ENCODE data around the gene ME3.

The ME3 gene

DNA sequence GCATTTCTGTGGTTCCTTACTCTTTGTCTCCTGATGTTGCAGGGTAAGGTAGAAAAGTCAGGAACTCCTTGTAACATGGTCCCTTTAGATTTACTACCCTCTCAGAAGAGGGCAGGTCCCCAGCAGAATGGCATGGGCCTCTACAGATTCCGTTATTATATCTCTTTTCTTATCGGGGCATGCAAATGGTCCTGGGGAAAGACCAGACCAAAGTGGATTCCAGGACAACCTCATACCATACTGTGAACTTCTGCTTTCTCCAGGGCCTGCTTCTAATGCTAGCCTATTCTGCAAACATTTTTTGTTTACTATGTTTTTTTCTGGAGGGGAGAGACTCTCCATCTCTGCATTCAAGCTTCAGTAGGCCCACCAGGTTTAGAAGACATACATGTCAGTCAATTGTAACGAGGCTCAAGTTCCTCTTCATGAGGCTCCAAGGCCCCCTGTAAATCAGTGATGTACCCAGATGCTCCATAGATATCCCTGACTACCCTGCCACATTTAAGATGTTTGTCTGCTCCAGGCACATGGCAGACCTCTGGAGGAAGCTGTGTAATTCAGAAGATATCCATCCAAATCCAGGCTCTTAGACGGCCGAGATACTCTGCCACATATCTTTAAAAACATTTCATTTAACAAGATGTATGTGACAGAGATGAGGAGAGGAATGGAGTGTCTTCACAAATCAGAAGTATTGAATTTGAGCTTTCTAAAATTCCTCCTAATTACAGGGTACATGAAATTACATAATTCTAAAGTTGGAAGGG is 8.5 kb upstream of the ME3 start:
- no peak overlapping the region for H3K4me3 ChIP-seq (ENCODE audit: low read length)
- H3K79me2 ChIP-seq (ENCODE audit: control insufficient read depth, insufficient read depth, low read length) = no peaks in the 10 kb centered on the region
- H2BK15ac ChIP-seq (replicated peaks; ENCODE audit: low read depth) = no peak overlapping the region
- no peaks in the 10 kb centered on the region for H3K27me3 ChIP-seq (ENCODE audit: insufficient read depth, low read length, poor library complexity)
- no peak for DNase-seq
- no peak overlapping the region for H3K18ac ChIP-seq (ENCODE audit: low read length)
- no peaks in the 10 kb centered on the region for H3K36me3 ChIP-seq (ENCODE audit: control insufficient read depth, insufficient read depth, low read length)
- no peak overlapping the region for H3K27ac ChIP-seq (ENCODE audit: low read depth, low read length)
- H3K23ac ChIP-seq (ENCODE audit: low read length) = no peak overlapping the region
- no peaks in the 10 kb centered on the region for H3K79me1 ChIP-seq (ENCODE audit: low read length)
- no peak overlapping the region for H4K8ac ChIP-seq (ENCODE audit: low read depth, low read length)
- H2BK120ac ChIP-seq (ENCODE audit: low read depth, low read length) = no peak overlapping the region
- H3K9ac ChIP-seq (ENCODE audit: low read length) = no peak overlapping the region
- peak overlapping the region; percentile 44 for H3K4ac ChIP-seq (ENCODE audit: low read depth, low read length)
- WGBS (ENCODE audit: extremely low coverage, insufficient coverage, low lambda C conversion rate) = no CpG with 5 or more reads among the region's 5 CpGs
- no peak overlapping the region for H4K5ac ChIP-seq (ENCODE audit: low read length)
- no peaks in the 10 kb centered on the region for H3K4me1 ChIP-seq (ENCODE audit: control insufficient read depth, low read depth, low read length)
- H3K56ac ChIP-seq (ENCODE audit: low read length) = no peak overlapping the region
- H2AK5ac ChIP-seq (ENCODE audit: low read length) = no peak overlapping the region
- no peak overlapping the region for H2BK5ac ChIP-seq (ENCODE audit: low read length)
- H3K4me2 ChIP-seq (ENCODE audit: low read length) = no peak overlapping the region

DNA sequence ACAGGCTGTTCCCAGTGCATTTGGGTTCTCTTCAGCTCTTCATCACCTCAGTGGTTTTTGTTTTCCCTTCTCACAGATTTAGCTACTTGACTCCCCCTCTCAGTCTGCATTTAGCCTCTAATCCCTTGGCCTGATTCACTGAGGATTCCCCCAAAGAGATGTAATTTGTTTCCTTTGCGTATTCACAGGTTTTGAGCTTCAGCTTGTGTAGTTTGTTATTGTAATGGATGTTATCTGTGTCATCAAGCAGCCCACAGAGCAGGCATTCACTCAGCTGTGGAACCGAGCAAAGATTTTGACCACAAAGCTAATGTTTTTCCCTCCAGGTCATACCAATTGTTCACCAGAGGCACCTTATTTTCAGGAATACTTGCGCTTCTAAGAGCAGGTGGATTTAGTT is 6.4 kb upstream of the ME3 start:
- H3K4ac ChIP-seq (ENCODE audit: low read depth, low read length) = no peak overlapping the region
- no peaks in the 10 kb centered on the region for H3K4me1 ChIP-seq (ENCODE audit: control insufficient read depth, low read depth, low read length)
- H3K79me2 ChIP-seq (ENCODE audit: control insufficient read depth, insufficient read depth, low read length) = no peaks in the 10 kb centered on the region
- no peak overlapping the region for H3K9ac ChIP-seq (ENCODE audit: low read length)
- H3K18ac ChIP-seq (ENCODE audit: low read length) = no peak overlapping the region
- H4K5ac ChIP-seq (ENCODE audit: low read length) = no peak overlapping the region
- no peaks in the 10 kb centered on the region for H3K36me3 ChIP-seq (ENCODE audit: control insufficient read depth, insufficient read depth, low read length)
- H3K27ac ChIP-seq (ENCODE audit: low read depth, low read length) = no peak overlapping the region
- no CpG with 5 or more reads among the region's 3 CpGs for WGBS (ENCODE audit: extremely low coverage, insufficient coverage, low lambda C conversion rate)
- H3K4me3 ChIP-seq (ENCODE audit: low read length) = no peak overlapping the region
- H2BK120ac ChIP-seq (ENCODE audit: low read depth, low read length) = no peak overlapping the region
- no peak overlapping the region for H3K23ac ChIP-seq (ENCODE audit: low read length)
- no peak overlapping the region for H3K56ac ChIP-seq (ENCODE audit: low read length)
- no peak for DNase-seq
- H3K27me3 ChIP-seq (ENCODE audit: insufficient read depth, low read length, poor library complexity) = no peaks in the 10 kb centered on the region
- no peak overlapping the region for H2BK15ac ChIP-seq (replicated peaks; ENCODE audit: low read depth)
- no peaks in the 10 kb centered on the region for H3K79me1 ChIP-seq (ENCODE audit: low read length)
- H4K8ac ChIP-seq (ENCODE audit: low read depth, low read length) = no peak overlapping the region
- no peak overlapping the region for H3K4me2 ChIP-seq (ENCODE audit: low read length)
- H2BK5ac ChIP-seq (ENCODE audit: low read length) = no peak overlapping the region
- no peak overlapping the region for H2AK5ac ChIP-seq (ENCODE audit: low read length)

DNA sequence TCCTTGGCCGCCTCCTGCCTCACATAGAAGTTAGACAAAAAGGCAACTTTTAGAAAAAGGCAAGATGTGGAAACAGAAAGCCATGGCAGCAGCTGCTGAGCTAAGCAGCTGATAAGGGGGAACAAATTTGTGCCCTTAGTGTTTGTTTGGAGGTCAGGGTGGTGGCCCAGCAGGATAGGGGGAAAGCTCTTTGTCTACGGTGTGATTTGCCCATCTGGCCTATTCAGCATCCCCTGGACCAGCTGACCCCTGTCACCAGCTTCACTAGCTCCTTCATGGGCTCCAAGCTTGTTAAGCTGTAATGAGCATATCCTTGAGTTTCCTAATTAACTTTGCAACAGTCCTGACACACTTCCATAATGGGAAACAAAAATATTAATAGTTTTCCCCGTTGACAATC is 5.9 kb upstream of the ME3 start:
- Histone ChIP-seq H3K27ac (ENCODE audit: low read depth, low read length) (no peak overlapping the region), H3K4me2 (ENCODE audit: low read length) (no peak overlapping the region), H3K79me2 (ENCODE audit: control insufficient read depth, insufficient read depth, low read length) (no peaks in the 10 kb centered on the region), H3K36me3 (ENCODE audit: control insufficient read depth, insufficient read depth, low read length) (no peaks in the 10 kb centered on the region), H2BK5ac (ENCODE audit: low read length) (no peak overlapping the region), H3K4ac (ENCODE audit: low read depth, low read length) (no peak overlapping the region), H3K56ac (ENCODE audit: low read length) (no peak overlapping the region), H2BK120ac (ENCODE audit: low read depth, low read length) (peak overlapping the region; percentile 46), H3K18ac (ENCODE audit: low read length) (no peak overlapping the region), H3K9ac (ENCODE audit: low read length) (no peak overlapping the region), H4K8ac (ENCODE audit: low read depth, low read length) (no peak overlapping the region), H2AK5ac (ENCODE audit: low read length) (no peak overlapping the region), H3K4me3 (ENCODE audit: low read length) (no peak overlapping the region), H2BK15ac (replicated peaks; ENCODE audit: low read depth) (no peak overlapping the region), H4K5ac (ENCODE audit: low read length) (no peak overlapping the region), H3K23ac (ENCODE audit: low read length) (no peak overlapping the region), H3K79me1 (ENCODE audit: low read length) (no peaks in the 10 kb centered on the region), H3K27me3 (ENCODE audit: insufficient read depth, low read length, poor library complexity) (no peaks in the 10 kb centered on the region), H3K4me1 (ENCODE audit: control insufficient read depth, low read depth, low read length) (no peaks in the 10 kb centered on the region)
- DNase-seq = no peak
- WGBS (ENCODE audit: extremely low coverage, insufficient coverage, low lambda C conversion rate) = no CpG with 5 or more reads among the region's 3 CpGs

DNA sequence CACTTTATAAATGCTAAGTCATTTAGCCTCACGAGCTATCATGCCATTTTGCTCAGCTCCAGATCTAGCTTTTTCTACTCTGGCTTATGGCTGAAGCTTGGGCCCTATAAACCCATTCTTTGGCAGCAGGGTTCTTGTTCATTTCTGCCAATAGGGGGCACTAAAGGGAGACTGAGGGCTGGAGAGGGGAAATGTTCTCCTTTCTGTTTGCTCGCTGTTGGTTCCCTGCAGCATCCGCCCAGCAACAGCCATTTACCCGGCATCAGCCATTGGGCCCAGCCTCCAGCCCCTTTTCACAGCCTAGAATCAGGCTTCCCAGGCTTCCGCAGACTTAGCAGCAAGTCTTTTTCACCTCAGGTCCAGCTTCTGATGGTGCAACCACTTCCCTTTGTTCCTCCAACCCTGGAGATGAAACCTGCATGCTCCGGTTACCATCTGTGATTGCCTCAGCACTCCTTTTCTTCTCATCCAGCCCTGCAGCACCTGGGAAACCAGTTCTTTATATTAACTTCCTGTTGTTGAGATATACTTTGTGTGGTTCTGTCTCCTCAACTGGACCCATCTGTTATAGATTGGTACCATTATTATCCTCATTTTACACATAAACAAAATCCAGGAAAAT is 4.2 kb upstream of the ME3 start:
- no peak overlapping the region for H4K8ac ChIP-seq (ENCODE audit: low read depth, low read length)
- WGBS (ENCODE audit: extremely low coverage, insufficient coverage, low lambda C conversion rate) = no CpG with 5 or more reads among the region's 6 CpGs
- H3K9ac ChIP-seq (ENCODE audit: low read length) = no peak overlapping the region
- no peak overlapping the region for H3K56ac ChIP-seq (ENCODE audit: low read length)
- H3K23ac ChIP-seq (ENCODE audit: low read length) = no peak overlapping the region
- H2BK15ac ChIP-seq (replicated peaks; ENCODE audit: low read depth) = no peak overlapping the region
- no peak overlapping the region for H4K5ac ChIP-seq (ENCODE audit: low read length)
- no peaks in the 10 kb centered on the region for H3K4me1 ChIP-seq (ENCODE audit: control insufficient read depth, low read depth, low read length)
- H3K79me1 ChIP-seq (ENCODE audit: low read length) = no peaks in the 10 kb centered on the region
- H3K18ac ChIP-seq (ENCODE audit: low read length) = no peak overlapping the region
- no peak overlapping the region for H2AK5ac ChIP-seq (ENCODE audit: low read length)
- no peaks in the 10 kb centered on the region for H3K27me3 ChIP-seq (ENCODE audit: insufficient read depth, low read length, poor library complexity)
- DNase-seq = peak; percentile 90
- H3K4me3 ChIP-seq (ENCODE audit: low read length) = no peak overlapping the region
- H3K4me2 ChIP-seq (ENCODE audit: low read length) = no peak overlapping the region
- H2BK5ac ChIP-seq (ENCODE audit: low read length) = no peak overlapping the region
- H3K27ac ChIP-seq (ENCODE audit: low read depth, low read length) = no peak overlapping the region
- no peaks in the 10 kb centered on the region for H3K36me3 ChIP-seq (ENCODE audit: control insufficient read depth, insufficient read depth, low read length)
- no peak overlapping the region for H2BK120ac ChIP-seq (ENCODE audit: low read depth, low read length)
- no peaks in the 10 kb centered on the region for H3K79me2 ChIP-seq (ENCODE audit: control insufficient read depth, insufficient read depth, low read length)
- H3K4ac ChIP-seq (ENCODE audit: low read depth, low read length) = no peak overlapping the region

DNA sequence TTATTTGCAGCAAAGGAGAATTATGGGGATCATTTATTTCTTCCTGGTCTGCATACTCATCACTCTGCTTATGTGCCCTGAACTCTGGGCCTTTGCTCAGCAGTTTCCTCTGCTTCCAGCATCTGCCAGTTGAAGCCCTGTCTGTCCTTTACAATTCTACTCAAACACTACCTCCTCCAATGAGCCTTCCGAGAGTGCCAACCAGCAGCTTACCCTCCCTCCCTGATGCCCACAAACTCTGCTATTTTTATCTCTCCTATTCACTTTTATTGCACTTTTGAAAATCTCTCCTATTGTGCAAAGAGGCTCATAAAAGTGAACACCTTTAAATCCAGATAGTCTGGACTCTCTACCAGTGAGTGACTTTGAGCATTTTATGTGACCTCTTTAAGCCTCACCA is 3.6 kb upstream of the ME3 start:
- no peak overlapping the region for H3K4me2 ChIP-seq (ENCODE audit: low read length)
- no peaks in the 10 kb centered on the region for H3K4me1 ChIP-seq (ENCODE audit: control insufficient read depth, low read depth, low read length)
- H2BK5ac ChIP-seq (ENCODE audit: low read length) = no peak overlapping the region
- H3K23ac ChIP-seq (ENCODE audit: low read length) = no peak overlapping the region
- no peak overlapping the region for H2BK15ac ChIP-seq (replicated peaks; ENCODE audit: low read depth)
- H3K9ac ChIP-seq (ENCODE audit: low read length) = no peak overlapping the region
- H3K27ac ChIP-seq (ENCODE audit: low read depth, low read length) = no peak overlapping the region
- no peak overlapping the region for H3K4ac ChIP-seq (ENCODE audit: low read depth, low read length)
- H4K5ac ChIP-seq (ENCODE audit: low read length) = no peak overlapping the region
- no peaks in the 10 kb centered on the region for H3K79me1 ChIP-seq (ENCODE audit: low read length)
- no peaks in the 10 kb centered on the region for H3K27me3 ChIP-seq (ENCODE audit: insufficient read depth, low read length, poor library complexity)
- H2BK120ac ChIP-seq (ENCODE audit: low read depth, low read length) = no peak overlapping the region
- no peak overlapping the region for H4K8ac ChIP-seq (ENCODE audit: low read depth, low read length)
- no peak overlapping the region for H3K56ac ChIP-seq (ENCODE audit: low read length)
- H3K79me2 ChIP-seq (ENCODE audit: control insufficient read depth, insufficient read depth, low read length) = no peaks in the 10 kb centered on the region
- H3K18ac ChIP-seq (ENCODE audit: low read length) = no peak overlapping the region
- H3K36me3 ChIP-seq (ENCODE audit: control insufficient read depth, insufficient read depth, low read length) = no peaks in the 10 kb centered on the region
- no CpG with 5 or more reads among the region's 1 CpG for WGBS (ENCODE audit: extremely low coverage, insufficient coverage, low lambda C conversion rate)
- H3K4me3 ChIP-seq (ENCODE audit: low read length) = no peak overlapping the region
- no peak overlapping the region for H2AK5ac ChIP-seq (ENCODE audit: low read length)
- DNase-seq = no peak

DNA sequence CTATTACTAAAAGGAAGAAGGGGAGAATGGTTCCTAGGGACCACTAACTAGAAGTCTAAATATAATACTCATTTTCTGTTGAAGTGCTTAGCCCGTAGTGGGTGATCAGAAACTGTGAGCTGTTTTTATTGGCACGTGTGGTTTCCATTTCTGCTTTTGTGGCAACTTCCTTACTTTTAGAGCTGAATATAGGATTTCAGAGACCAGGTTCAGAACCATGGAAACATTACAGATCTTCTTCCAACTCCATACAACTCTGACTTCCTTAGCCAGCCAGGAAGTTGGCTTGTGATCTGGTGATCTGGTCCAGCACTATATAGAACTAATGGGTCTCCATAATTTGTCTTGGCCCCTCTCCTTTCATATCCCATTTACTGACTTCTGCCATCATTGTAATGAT is 2.6 kb upstream of the ME3 start:
- Histone ChIP-seq H3K79me1 (ENCODE audit: low read length) (no peaks in the 10 kb centered on the region), H3K4me2 (ENCODE audit: low read length) (no peak overlapping the region), H3K27ac (ENCODE audit: low read depth, low read length) (no peak overlapping the region), H3K18ac (ENCODE audit: low read length) (no peak overlapping the region), H3K79me2 (ENCODE audit: control insufficient read depth, insufficient read depth, low read length) (no peaks in the 10 kb centered on the region), H3K56ac (ENCODE audit: low read length) (no peak overlapping the region), H2BK15ac (replicated peaks; ENCODE audit: low read depth) (no peak overlapping the region), H2BK120ac (ENCODE audit: low read depth, low read length) (no peak overlapping the region), H3K27me3 (ENCODE audit: insufficient read depth, low read length, poor library complexity) (no peaks in the 10 kb centered on the region), H3K36me3 (ENCODE audit: control insufficient read depth, insufficient read depth, low read length) (no peaks in the 10 kb centered on the region), H2BK5ac (ENCODE audit: low read length) (no peak overlapping the region), H3K4ac (ENCODE audit: low read depth, low read length) (no peak overlapping the region), H3K4me3 (ENCODE audit: low read length) (no peak overlapping the region), H3K9ac (ENCODE audit: low read length) (no peak overlapping the region), H4K5ac (ENCODE audit: low read length) (no peak overlapping the region), H2AK5ac (ENCODE audit: low read length) (no peak overlapping the region), H3K4me1 (ENCODE audit: control insufficient read depth, low read depth, low read length) (no peaks in the 10 kb centered on the region), H3K23ac (ENCODE audit: low read length) (no peak overlapping the region), H4K8ac (ENCODE audit: low read depth, low read length) (no peak overlapping the region)
- no peak for DNase-seq
- WGBS (ENCODE audit: extremely low coverage, insufficient coverage, low lambda C conversion rate) = no CpG with 5 or more reads among the region's 2 CpGs

Data from mesendoderm (in vitro differentiated cells).